Inflammatory macrophage treated with lipopolysaccharide for 1 hour (primary cell): ENCODE results near the gene MCRS1.

Experiments
- DNase-seq, 2 donors: peaks; one replicate each; pipeline ENCODE4 v3.0.0-alpha.2; 2020 to 2022

Gene MCRS1

GRCh38 chr12:49582201-49582600, 14.3 kb upstream of the MCRS1 start:
- DNase-seq: no peak

DNA sequence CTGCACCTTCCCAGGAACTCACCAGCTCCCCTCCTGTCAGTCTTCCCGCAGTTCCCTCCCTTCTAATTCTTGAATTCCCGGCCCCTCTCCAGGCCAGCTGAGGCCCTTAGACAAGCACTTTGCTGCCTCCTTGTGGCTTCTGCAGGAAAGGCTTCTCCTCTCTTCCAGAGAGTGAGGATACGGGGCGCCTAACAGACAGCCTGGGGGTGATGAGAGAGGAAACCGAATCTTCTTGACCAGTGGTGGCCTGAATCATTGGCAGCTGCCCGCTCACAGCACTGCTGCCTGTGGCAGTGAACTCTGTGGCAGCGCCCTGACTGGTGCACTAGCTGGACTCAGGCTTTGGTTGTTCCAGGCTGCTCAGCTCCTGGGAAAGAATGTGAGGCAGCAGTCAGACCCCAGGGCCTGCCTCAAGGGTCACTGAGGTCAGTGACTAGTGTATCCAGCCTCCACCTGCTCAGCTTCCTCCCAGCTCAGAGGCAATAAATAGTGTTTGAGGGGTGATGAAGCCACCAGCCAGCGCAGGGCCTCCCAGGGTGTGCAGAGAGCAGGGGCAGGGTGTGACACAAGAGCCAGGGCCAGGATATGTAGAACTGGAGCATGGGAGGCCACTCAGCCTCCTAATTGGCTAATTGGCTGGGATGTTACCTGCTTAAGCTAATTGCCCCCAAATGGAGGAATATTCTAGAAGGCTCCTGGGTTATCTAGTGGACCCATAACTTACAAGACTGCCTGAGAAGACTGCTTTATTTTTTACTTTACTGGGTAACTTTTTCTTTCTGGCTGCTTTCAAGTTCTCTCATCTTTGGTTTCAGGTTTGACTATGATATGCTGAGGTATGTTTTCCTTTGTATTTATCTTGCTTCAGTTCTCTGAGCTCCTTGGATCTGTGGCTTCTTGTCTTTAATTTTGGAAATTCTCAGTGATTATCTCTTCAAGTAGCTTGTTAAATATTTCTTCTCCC, 12.9 kb upstream of the MCRS1 start:
- DNase-seq: peak; percentile 47 to 77

DNA sequence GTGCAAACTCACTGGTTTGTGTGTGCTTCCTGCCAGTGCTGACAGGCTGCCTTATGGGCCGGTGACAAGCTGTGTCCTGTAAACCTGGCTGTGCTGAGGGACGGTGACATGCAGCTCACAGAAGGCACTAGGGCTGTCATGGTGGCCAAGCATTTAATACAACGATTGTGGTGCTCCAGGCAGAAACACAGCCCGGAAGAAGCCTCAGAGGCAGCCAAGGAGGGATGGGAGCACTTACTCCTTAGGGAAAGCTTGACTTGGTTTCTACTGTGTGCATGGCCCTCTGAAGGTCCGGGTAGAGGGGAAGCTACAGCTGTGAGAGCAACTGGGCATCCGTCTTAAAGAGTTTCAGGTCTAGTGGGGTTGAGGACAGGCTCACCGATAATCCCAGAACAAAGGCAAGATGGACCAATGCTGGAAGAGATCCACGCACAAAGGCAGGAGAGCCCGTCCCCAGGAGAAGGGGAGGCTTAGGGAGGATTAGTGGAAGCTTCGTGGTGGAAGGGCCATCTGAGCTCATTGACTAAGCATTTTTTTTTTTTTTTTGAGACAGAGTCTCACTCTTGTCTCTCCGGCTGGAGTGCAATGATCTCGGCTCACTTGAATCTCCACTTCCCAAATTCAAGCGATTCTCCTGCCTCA, 10.7 kb upstream of the MCRS1 start:
- DNase-seq: no peak

- DNase-seq: no peak
Observed at GRCh38 chr12:49577589-49578315, 9.8 kb upstream of the MCRS1 start.

DNA sequence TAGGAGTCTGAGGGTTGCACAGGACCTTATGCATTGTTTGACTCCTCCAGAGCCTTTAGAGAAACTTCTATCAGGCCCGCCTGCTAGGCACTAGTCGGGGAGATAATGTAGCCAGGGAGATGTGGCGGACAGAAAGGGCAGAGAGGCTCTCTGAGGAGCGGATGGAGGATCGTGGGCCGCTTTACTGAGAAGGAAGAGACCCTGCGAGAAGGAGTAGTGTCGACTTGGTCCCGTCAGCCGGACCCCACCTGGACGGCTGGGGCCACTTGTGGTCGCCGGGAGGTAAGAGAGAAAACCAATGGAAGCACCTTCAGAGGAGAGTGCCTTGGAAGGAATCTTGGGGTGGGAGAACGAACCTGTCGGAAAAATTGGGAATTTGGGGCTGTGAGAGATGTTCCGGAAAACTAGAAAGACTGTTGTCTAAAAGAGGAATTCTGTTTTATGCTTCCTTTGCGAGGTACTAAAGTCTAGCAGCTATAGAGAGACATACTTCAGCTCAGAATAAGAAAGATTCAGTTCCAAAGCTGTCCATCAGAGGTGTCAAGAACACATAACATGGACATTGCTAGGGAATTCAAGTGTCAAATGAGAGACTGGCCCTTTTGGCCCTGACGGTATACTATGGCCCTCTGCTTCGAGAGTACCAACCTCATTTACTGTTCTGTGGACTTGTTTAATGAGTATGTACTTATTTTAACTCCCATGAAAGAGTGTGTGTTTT, 660 bp upstream of the MCRS1 start:
- DNase-seq: peak; percentile 23 to 25

- no peak for DNase-seq
Observed at GRCh38 chr12:49567302-49567610, 686 bp downstream of the MCRS1 start.

DNA sequence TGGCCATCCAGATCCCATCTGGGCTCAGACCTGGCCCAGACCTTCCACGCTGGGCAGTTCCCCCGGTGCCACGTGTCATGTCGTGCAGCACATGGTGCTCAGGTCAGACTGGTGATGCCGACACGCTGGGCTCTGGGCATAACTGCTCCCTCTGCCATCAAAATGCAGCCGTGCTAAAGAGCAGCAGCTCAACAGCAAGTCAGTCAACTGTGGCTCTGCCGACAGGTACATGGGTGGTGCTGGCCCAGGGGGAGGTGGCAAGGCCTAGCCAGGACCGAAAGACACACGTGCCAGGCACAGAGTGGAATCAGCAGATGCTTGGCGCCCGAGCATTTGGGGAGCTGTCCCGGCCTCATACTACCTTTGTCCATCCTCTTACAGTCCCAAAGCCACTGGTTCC, 1.6 kb downstream of the MCRS1 start:
- DNase-seq: no peak

GRCh38 chr12:49565406-49566265, 2.3 kb downstream of the MCRS1 start:
- DNase-seq: no peak

DNA sequence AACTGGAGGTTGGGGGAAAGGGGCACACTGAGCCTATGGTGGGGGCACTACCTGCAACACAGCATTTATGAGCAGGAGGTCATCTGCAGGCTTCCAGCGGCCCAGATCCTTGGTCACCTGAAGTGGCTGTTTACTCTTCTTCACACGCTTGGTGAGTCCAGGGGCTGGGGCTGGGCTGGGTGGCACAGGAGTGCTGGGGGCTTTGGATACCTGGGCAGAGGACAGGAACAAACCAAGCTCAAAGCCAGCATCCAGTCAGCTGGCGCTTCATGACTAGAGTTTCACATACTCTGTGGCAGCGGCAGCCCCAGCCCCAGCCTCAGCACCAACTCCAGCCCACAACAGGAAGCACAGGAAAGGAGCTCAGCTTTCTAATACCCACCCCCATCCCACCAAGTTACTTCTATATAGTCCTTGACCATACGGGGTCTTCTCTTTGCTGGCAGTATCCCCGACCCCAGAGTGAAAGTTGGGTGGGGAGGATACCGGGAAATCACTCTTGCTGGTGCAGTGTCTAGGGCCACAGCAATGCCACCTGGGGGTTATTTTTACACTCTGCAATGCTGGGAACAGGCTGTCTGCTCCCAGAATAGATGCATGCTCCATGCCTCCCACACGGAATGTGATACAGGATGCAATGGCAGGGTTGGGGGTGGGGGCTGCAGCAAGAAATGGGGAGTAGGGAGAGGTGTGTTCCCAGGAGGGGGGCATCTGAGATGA, 3.1 kb downstream of the MCRS1 start:
- DNase-seq: no peak

DNA sequence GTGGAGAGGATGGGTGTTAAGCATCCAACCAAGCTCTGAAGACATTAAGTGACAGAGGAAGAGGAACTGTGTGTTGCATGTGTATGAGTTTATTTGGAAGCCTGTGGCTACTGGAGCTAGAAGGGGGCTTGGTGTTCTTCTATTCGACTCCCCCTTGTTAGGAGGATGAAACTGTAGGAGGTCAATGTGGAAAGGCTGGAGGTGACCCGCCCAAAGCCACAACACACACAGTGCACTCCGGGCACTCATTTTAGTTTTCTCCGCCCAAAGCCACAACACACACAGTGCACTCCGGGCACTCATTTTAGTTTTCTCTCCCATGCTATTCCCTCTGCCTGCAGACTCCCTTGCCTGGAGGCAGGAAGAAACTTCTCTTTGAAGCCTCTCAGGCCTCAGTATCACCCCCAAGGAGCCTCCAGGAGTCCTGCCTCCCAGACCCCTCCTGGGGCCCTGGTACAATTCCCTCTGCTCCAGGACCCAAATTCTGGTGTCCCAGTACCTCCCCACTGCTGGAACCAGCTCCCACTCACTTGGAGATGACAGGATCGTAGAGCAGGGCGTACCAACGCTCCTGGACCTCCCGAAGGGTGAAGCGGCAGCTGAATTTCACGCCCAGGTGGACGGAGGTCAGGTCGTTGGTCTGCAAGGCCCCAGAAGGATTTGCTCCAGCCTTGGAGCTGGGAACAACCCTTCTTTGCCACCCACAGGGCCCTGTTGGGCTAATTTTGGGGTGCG, 3.8 kb downstream of the MCRS1 start:
- no peak for DNase-seq

- DNase-seq: no peak
Observed at GRCh38 chr12:49562831-49563230, 5.1 kb downstream of the MCRS1 start.

DNA sequence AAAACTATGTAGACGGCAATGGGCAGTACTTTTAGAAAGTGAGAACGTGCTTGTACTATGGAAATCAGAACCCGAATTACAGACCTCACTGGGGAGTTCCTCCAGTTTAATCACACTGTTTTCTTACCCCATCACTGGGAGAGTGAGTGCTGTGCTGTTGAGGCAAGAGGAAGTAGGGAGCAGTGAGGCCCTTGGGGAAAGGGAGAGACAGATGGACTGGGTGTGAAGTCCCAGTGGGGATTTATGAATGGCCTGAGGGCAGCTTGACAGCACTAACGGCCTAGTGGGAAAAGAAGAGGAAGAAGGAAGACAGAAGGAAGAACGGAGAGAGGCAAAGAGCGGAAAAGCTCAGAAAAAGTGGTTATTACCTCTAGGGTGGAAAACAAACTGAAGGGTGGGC, 5.7 kb downstream of the MCRS1 start:
- DNase-seq: no peak

DNA sequence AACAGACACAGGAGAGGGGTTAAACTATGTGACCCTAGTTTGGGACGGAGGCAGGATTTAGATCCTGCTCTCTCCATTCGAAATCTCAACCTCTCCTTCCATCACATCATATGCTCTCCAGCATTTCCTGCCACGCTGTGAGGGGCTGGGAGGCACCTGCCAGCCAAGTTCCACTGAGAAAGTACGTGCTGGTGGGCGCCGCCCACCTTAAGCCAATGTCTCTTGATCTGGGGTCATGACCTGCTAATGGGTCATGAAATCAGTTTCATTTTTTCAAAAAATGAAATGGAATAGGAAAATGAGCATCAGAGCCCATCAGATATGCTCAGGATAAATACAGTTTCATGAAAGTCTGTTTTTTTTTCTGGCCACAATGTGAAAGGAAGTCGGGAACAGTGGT, 7.2 kb downstream of the MCRS1 start:
- no peak for DNase-seq

DNA sequence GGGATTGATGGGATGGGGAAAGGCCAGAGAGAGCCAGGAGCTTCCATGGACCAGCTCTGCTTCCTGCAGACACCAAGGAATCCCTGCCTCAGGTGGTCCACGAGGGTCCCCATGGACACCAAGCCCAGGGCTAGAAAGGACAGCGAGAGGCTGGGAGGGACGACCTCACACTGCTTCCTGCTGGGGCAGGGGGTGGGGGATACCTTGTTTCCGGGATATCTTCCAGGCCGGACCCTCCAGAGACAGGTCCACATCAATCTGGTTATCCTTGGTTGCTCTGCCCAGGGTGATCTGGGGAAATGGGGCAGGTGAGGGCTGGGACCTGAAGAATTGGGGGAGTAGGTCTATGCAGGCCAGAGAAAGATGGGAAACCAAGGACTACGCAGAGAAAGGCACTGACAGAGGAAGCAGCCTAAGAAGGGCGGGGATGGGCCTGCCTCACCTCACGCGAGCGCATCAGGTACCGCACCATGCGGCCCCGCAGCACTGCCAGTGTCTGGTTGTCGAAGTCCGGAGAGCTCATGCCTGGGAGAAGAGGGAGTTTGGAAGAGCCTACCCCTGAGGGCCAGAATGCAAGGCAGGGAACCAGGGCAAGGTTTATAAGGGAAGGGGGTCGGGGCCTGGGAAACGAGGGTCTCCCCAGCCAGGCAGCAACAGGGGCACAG, 8.8 kb downstream of the MCRS1 start:
- no peak for DNase-seq

GRCh38 chr12:49558526-49558925, 9.4 kb downstream of the MCRS1 start:
- DNase-seq: no peak

DNA sequence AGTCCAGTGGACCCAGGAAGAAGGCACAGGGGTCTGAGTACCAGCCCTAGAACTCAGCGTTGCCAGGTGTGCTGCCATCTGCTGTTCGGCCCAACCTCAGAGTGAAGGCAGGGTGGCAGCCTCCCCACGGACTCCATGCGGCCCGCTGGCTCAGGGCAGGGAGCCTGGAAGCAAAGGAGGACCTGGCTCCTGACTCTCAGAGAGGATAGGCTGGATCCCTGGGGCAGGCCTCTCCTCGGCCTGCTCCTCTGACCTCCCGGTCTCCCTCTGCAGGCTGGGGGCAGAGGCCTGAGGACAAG, 10.1 kb downstream of the MCRS1 start:
- DNase-seq: no peak

- DNase-seq: no peak
Observed at GRCh38 chr12:49557187-49557916, 10.6 kb downstream of the MCRS1 start.

DNA sequence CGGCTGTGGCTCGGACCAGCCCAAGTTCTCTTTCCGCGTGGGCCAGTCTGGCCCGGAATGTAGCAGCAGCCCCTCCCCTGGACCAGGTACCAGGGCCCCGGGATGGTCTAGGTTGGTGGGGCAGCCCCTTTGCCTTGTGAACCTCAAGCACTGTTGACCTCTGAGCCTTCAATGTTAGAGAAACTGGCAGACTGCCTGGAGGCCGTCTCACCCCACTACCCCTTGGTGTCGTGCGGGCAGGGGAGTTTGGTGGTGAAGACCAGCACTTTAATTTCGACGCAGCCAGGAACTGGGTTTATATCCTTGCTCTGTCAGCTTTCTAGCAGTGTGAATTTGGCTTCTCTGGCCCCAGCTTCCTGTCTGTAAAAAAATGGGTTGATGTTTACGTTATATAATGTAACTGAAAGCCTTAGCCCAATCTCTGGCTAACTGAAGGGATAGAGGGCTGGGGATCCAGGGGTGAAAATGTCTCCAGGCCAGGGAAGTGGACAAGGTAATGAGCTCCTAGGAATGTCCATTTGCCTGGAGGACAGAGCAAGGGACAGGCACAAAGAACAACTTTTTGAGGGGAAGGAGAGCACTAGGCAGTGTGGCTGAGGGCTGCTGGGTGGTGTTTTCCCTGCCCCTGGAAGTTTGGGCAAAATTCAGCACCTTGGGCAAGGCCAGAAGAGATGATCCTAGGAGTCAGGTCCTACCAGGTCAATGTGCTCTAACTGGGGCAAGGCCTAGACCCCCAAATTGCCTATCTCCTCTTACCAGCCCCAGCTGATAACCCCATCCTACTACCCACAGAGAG, 11.4 kb downstream of the MCRS1 start:
- no peak for DNase-seq
